K562 (cell line): ENCODE results near the gene STX12. TPM values are rescaled to one million over a fixed set of nuclear protein-coding genes. Genes with fewer than 3 reads are reported as not detected.

Experiments
- CBX5 ChIP-seq: IDR thresholded peaks from 2 replicates; pipeline ENCODE4 v1.6.1; 2014; ENCODE audit warnings: low read depth, borderline replicate concordance
- DACH1 ChIP-seq: fragments of 450-650 bp; IDR thresholded peaks from 2 replicates; pipeline ENCODE4 v1.6.1; 2018; ENCODE audit not compliant: partially characterized antibody
- E2F6 ChIP-seq, 2 experiments: IDR thresholded peaks; 2 replicates each; pipeline ENCODE4 v1.6.1; 2011; ENCODE audit warnings: borderline replicate concordance in 1 of 2, control low read depth in 1 of 2, low read depth in 1 of 2, low read length in 1 of 2, mild to moderate bottlenecking in 1 of 2, mixed read lengths in 1 of 2, moderate library complexity in 1 of 2; ENCODE audit not compliant: insufficient read depth in 1 of 2, insufficient read length in 1 of 2, poor library complexity in 1 of 2, severe bottlenecking in 1 of 2; ENCODE audit errors: extremely low read depth in 1 of 2
- GABPA ChIP-seq: fragments of 200-800 bp; sonication (Bioruptor generic); conservative IDR thresholded peaks from 2 replicates; pipeline ENCODE4 v1.6.1; 2016; ENCODE audit warnings: low read depth, missing genetic modification characterization, missing compliant biosample characterization
- HDAC3 ChIP-seq: fragments of 450-650 bp; IDR thresholded peaks from 2 replicates; pipeline ENCODE4 v1.6.1; 2018; ENCODE audit warnings: borderline replicate concordance, mild to moderate bottlenecking, moderate library complexity; ENCODE audit not compliant: partially characterized antibody
- KLF1 ChIP-seq: fragments of 450-650 bp; IDR thresholded peaks from 2 replicates; pipeline ENCODE4 v1.6.1; 2016; ENCODE audit warnings: missing genetic modification characterization, missing compliant biosample characterization
- KLF10 ChIP-seq: fragments of 250-450 bp; sonication (Bioruptor Pico); IDR thresholded peaks from 2 replicates; pipeline ENCODE4 v1.6.1; 2021; ENCODE audit warnings: matching md5 sums
- LARP7 ChIP-seq: fragments of 450-650 bp; IDR thresholded peaks from 2 replicates; pipeline ENCODE4 v1.6.1; 2016
- MCM3 ChIP-seq: fragments of 450-650 bp; IDR thresholded peaks from 2 replicates; pipeline ENCODE4 v1.6.1; 2016
- PCBP1 ChIP-seq: fragments of 200-400 bp; formaldehyde crosslinking; IDR thresholded peaks from 2 replicates; pipeline ENCODE4 v1.6.1; 2018; ENCODE audit warnings: mild to moderate bottlenecking, low read depth, low read length; ENCODE audit not compliant: poor library complexity, severe bottlenecking
- RBFOX2 ChIP-seq: fragments of 200-400 bp; formaldehyde crosslinking; IDR thresholded peaks from 2 replicates; pipeline ENCODE4 v1.6.1; 2017; ENCODE audit warnings: low read depth, mild to moderate bottlenecking, low read length, moderate library complexity
- SLC30A9 ChIP-seq: fragments of 250-450 bp; sonication (Bioruptor Pico); IDR thresholded peaks from 2 replicates; pipeline ENCODE4 v1.8.0; 2022; ENCODE audit warnings: mild to moderate bottlenecking, moderate library complexity
- SP1 ChIP-seq: sonication (generic); formaldehyde crosslinking; IDR thresholded peaks from 2 replicates; pipeline ENCODE4 v1.8.1; 2022; ENCODE audit warnings: mild to moderate bottlenecking, missing genetic modification reagents
- SREBF2 ChIP-seq: sonication (generic); formaldehyde crosslinking; IDR thresholded peaks from 2 replicates; pipeline ENCODE4 v1.4.0; 2020; ENCODE audit warnings: mild to moderate bottlenecking, missing genetic modification reagents
- SRSF9 ChIP-seq: fragments of 200-400 bp; formaldehyde crosslinking; IDR thresholded peaks from 2 replicates; pipeline ENCODE4 v1.6.1; 2017; ENCODE audit warnings: low read depth, low read length, borderline replicate concordance
- STAT5A ChIP-seq: IDR thresholded peaks from 2 replicates; pipeline ENCODE4 v1.6.1; 2012; ENCODE audit warnings: low read length, inconsistent platforms, borderline replicate concordance
- TCF7 ChIP-seq: sonication (generic); IDR thresholded peaks from 2 replicates; pipeline ENCODE4 v1.6.1; 2016; ENCODE audit warnings: antibody characterized with exemption, borderline replicate concordance
- U2AF1 ChIP-seq: fragments of 200-400 bp; formaldehyde crosslinking; optimal IDR thresholded peaks from 2 replicates; pipeline ENCODE3; 2017; ENCODE audit warnings: mild to moderate bottlenecking, low read depth, low read length, moderate library complexity
- ZBTB8A ChIP-seq: fragments of 450-650 bp; IDR thresholded peaks from 2 replicates; pipeline ENCODE4 v1.6.1; 2018; ENCODE audit warnings: mild to moderate bottlenecking, moderate library complexity; ENCODE audit not compliant: partially characterized antibody
- ZFP36 ChIP-seq: fragments of 150-350 bp; IDR thresholded peaks from 2 replicates; pipeline ENCODE4 v1.6.1; 2018; ENCODE audit warnings: low read length, low read depth; ENCODE audit not compliant: partially characterized antibody
- ZNF217 ChIP-seq: sonication (generic); formaldehyde crosslinking; IDR thresholded peaks from 2 replicates; pipeline ENCODE4 v1.8.0; 2022; ENCODE audit warnings: mild to moderate bottlenecking, missing genetic modification reagents
- ZNF280B ChIP-seq: fragments of 250-450 bp; sonication (Bioruptor Pico); IDR thresholded peaks from 2 replicates; pipeline ENCODE4 v1.5.1; 2021; ENCODE audit warnings: mild to moderate bottlenecking
- ZNF584 ChIP-seq: fragments of 200-800 bp; sonication (Bioruptor generic); IDR thresholded peaks from 2 replicates; pipeline ENCODE4 v1.6.1; 2016; ENCODE audit warnings: low read depth, mild to moderate bottlenecking, missing genetic modification characterization, missing compliant biosample characterization
- ZNF699 ChIP-seq: fragments of 250-450 bp; sonication (Bioruptor Pico); IDR thresholded peaks from 2 replicates; pipeline ENCODE4 v1.8.0; 2021; ENCODE audit warnings: mild to moderate bottlenecking, moderate library complexity; ENCODE audit not compliant: insufficient replicate concordance
- ZSCAN29 ChIP-seq: fragments of 450-650 bp; IDR thresholded peaks from 2 replicates; pipeline ENCODE4 v1.6.1; 2017
- polyA plus RNA-seq, 8 experiments: library from polyadenylated mRNA; depleted of rRNA in 4 of 8; stranded (reverse) in 5 of 8; unstranded in 3 of 8; fragments of >200 nt; fragmentation: Nextera tagmentation in 2 of 8; fragmentation: Illumina TruSeq in 1 of 8; extraction: Ambion mirVana in 2 of 8; extraction: Trizol in 1 of 8; gene quantifications; 2 replicates each; pipeline versions ENCODE4 v1.2.1 to v1.2.3, GENCODE V29; 2011 to 2014; ENCODE audit warnings: inconsistent platforms in 1 of 8, missing spikeins in 1 of 8
- total RNA-seq, 7 experiments: library from RNA; depleted of rRNA in 6 of 7; stranded (reverse); fragments of >200 nt in 6 of 7; fragmentation: Illumina TruSeq in 2 of 7; extraction: Trizol in 2 of 7; gene quantifications; 2 replicates each; pipeline versions ENCODE4 v1.2.1 to v1.2.3, GENCODE V29; 2011 to 2021; ENCODE audit warnings: low replicate concordance in 1 of 7
- TF ChIP-seq, protein P1 (sequence below): fragments of 450-650 bp; formaldehyde crosslinking; IDR thresholded peaks from 2 replicates; pipeline ENCODE4 v1.4.0; 2020; ENCODE audit warnings: mild to moderate bottlenecking, moderate library complexity

STX12 gene
- total and polyA plus RNA-seq, 9 of the 15 experiments (the other 6 are each of a cell fraction or from before 2014, with no cell fraction given), result 16.9 to 31.3 (median 25.7) TPM

DNA sequence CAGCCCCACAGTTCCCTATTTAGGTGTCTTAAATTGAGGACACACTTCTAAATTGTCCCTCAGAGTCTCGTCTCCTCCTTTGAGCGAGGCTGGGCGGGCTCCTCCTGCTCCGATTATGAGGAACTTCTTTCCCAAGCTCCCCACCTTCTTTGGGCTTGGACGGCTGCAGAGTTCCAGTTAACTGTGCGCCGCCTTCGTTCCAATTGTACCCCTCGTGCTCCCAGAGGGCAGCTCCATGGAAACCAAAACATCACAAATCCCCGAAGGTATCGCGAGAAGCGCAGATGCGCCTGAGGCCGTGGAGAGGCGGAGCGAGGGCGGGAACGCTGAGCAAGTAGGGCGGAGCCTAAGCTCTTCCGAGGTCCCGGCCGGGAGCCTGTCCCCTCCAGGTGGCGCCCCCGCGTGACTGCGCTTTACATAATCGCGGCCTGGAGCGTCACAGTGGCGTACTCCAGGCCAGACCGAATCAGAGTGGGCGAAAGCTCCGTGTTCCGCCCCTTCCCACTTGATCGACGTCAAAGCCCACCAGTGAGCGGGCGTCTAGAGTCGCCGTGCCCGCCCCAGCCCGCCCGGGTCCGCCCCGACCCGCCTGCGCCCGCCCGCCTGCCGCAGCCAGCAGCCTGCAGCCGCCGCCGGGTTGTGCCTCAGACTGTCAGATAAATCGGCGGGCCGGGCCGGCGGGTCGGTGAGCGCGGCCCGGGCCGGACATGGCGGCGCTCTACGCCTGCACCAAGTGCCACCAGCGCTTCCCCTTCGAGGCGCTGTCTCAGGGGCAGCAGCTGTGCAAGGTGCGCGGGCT lies 47.4 kb upstream of the STX12 start, which contains the start of gene FAM76A (continued):
- TF ChIP-seq RBFOX2, result peak; percentile 88
- peak; percentile 8 for TF ChIP-seq DACH1
- TF ChIP-seq MCM3, result no peak
- no peak for TF ChIP-seq LARP7
- TF ChIP-seq SP1 (CRISPR knock-in tag), result peak; percentile 99
- no peak for TF ChIP-seq STAT5A
- TF ChIP-seq GABPA (tag), result no peak; the same call in 1 of the 2 replicates
- no peak for TF ChIP-seq CBX5
- TF ChIP-seq ZNF584 (CRISPR knock-in tag), result no peak
- TF ChIP-seq, protein P1, sequence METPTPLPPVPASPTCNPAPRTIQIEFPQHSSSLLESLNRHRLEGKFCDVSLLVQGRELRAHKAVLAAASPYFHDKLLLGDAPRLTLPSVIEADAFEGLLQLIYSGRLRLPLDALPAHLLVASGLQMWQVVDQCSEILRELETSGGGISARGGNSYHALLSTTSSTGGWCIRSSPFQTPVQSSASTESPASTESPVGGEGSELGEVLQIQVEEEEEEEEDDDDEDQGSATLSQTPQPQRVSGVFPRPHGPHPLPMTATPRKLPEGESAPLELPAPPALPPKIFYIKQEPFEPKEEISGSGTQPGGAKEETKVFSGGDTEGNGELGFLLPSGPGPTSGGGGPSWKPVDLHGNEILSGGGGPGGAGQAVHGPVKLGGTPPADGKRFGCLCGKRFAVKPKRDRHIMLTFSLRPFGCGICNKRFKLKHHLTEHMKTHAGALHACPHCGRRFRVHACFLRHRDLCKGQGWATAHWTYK, result no peak
- TF ChIP-seq ZBTB8A, result no peak
- no peak for TF ChIP-seq KLF10
- TF ChIP-seq SRSF9, result no peak
- no peak for TF ChIP-seq ZNF217 (CRISPR knock-in tag)
- TF ChIP-seq ZNF699, result no peak
- TF ChIP-seq SREBF2, result no peak
- TF ChIP-seq SLC30A9 (CRISPR knock-in tag), result no peak
- no peak for TF ChIP-seq ZNF280B (CRISPR knock-in tag)
- no peak; the same call in 1 of the 2 replicates for TF ChIP-seq TCF7
- no peak for TF ChIP-seq HDAC3
- peak; percentile 82 for TF ChIP-seq U2AF1
- TF ChIP-seq E2F6 (IDR thresholded peaks at IDR 0.05; ENCODE audit: borderline replicate concordance in 1 of 2, extremely low read depth in 1 of 2, insufficient read depth in 1 of 2, insufficient read length in 1 of 2, low read depth in 1 of 2, low read length in 1 of 2, poor library complexity in 1 of 2, severe bottlenecking in 1 of 2), result peak; percentile 95
- no peak for TF ChIP-seq ZFP36
- TF ChIP-seq KLF1, result no peak; the same call in 1 of the 2 replicates
- TF ChIP-seq ZSCAN29, result no peak
- peak; percentile 67 for TF ChIP-seq PCBP1
